Measurements from ENCODE around the gene EYA2.

EYA2 gene

DNA sequence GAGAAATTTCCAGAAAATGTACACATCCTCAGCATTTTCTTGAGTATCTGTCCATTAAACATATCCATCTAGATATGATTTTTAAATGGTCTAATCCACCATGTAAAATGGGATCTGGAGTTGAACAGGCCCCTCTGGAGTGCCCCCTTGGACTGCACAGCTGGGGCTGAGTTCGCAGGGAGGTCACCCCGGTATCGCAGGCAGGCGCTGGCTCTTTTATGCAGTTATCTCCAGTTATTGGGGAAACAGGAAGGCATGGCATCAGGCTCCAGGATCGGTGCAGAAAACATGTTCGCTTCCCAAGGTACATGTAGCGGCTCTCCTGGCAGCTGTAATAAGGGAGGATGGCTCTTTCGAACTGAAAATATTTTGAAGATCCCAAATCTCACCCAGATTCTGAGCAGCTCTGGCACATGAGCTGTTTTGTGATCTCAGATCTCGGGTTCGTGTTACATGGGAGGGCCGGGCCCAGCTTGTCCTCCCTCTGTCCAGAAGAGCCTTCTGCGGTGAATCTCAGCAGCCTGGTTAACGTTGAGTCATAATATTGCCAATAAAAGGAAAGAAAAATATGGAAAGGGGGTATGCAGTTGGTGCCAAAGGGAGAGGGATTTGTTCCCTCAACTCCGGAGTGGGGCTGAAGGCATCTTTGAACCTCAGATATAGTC, 167.7 kb downstream of the EYA2 start:
- no peak overlapping the region for H3K4me3 ChIP-seq (replicated peaks in 1 of 2; ENCODE audit: low read depth in 2 of 2, low read length in 2 of 2)
- no peak for DNase-seq (ENCODE audit: low read depth in 2 of 2)
- TF ChIP-seq, protein P1, sequence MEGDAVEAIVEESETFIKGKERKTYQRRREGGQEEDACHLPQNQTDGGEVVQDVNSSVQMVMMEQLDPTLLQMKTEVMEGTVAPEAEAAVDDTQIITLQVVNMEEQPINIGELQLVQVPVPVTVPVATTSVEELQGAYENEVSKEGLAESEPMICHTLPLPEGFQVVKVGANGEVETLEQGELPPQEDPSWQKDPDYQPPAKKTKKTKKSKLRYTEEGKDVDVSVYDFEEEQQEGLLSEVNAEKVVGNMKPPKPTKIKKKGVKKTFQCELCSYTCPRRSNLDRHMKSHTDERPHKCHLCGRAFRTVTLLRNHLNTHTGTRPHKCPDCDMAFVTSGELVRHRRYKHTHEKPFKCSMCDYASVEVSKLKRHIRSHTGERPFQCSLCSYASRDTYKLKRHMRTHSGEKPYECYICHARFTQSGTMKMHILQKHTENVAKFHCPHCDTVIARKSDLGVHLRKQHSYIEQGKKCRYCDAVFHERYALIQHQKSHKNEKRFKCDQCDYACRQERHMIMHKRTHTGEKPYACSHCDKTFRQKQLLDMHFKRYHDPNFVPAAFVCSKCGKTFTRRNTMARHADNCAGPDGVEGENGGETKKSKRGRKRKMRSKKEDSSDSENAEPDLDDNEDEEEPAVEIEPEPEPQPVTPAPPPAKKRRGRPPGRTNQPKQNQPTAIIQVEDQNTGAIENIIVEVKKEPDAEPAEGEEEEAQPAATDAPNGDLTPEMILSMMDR (IDR thresholded peaks at IDR 0.05; ENCODE audit: low read depth, low read length): no peak

DNA sequence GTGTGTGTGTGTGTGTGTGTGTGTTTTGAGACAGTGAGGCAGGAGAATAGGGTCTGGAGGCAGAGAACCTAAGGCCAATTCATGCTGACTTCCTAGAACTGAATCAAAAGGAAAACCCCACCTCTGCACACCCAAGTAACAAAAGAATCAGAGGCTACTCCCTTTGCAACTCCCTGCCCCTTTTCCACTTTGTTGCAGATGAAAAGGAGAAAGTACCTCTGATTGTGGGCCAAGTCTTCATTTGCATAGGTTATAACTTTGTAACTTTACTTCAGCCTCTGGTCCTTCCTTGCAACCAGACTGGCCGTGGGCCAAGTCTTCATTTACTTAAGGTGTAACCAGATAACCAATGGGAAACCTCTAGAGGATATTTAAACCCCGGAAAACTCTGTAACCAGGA, 168.8 kb downstream of the EYA2 start:
- no peak for DNase-seq (ENCODE audit: low read depth in 2 of 2)
- TF ChIP-seq, protein P1 (IDR thresholded peaks at IDR 0.05; ENCODE audit: low read depth, low read length): no peak
- no peak overlapping the region for H3K4me3 ChIP-seq (replicated peaks in 1 of 2; ENCODE audit: low read depth in 2 of 2, low read length in 2 of 2)

DNA sequence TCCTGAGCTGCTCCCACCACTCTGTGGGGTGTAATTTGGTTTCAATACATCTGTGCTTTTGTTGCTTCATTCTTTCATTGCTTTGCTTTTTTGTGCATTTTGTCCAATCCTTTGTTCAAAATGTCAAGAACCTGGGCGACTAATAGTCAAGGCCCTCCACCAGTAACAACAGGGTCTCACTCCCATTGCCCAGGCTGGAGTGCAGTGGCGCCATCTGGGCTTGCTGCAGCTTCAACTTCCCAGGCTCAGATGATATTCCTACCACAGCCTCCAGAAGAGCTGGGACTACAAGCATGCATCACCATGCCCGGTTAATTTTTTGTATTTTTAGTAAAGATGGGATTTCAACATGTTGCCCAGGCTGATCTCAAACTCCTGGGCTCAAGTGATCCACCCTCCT, 169.2 kb downstream of the EYA2 start:
- no peak for DNase-seq (ENCODE audit: low read depth in 2 of 2)
- TF ChIP-seq, protein P1 (IDR thresholded peaks at IDR 0.05; ENCODE audit: low read depth, low read length): no peak
- no peak overlapping the region for H3K4me3 ChIP-seq (replicated peaks in 1 of 2; ENCODE audit: low read depth in 2 of 2, low read length in 2 of 2)

DNA sequence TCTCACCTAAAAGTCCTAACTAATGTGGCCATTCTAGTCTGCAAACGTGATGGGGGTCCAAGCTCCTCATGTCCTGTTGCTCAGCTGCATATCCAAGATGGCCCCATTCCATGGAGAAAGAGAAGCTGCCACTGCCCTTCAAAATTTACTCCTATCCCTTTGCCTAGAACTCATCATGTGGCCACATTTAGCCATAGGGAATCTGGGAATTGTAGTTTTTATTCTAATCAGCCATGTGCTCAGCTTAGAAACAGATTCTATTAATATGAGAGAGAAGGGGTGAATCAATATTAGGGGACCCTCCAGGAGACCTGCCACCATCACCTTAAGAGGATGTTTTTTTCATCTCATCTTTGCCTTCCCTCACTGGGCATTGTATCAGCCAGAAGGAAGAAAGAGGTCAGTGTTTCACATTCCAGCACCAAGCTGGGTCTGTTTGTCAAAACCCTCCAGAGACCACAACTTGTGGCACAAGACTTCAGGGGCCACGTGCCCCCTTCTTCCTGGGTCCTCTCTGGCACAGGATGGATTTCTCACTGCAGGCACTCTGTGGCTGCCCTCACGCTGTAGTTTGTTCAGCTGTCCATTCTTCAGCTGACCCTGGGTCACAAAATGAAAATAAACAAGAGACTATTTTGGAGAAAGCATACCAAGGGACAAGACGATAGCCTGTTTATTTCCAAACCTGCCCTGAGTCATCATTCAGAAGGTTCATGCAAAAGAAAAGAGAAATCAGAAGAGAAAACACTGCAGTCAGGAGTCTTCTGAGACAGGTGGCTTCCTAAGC, 172.0 kb downstream of the EYA2 start:
- no peak overlapping the region for H3K4me3 ChIP-seq (replicated peaks in 1 of 2; ENCODE audit: low read depth in 2 of 2, low read length in 2 of 2)
- TF ChIP-seq, protein P1 (IDR thresholded peaks at IDR 0.05; ENCODE audit: low read depth, low read length): no peak
- peak; percentile 2 to 77 for DNase-seq (ENCODE audit: low read depth in 2 of 2)

DNA sequence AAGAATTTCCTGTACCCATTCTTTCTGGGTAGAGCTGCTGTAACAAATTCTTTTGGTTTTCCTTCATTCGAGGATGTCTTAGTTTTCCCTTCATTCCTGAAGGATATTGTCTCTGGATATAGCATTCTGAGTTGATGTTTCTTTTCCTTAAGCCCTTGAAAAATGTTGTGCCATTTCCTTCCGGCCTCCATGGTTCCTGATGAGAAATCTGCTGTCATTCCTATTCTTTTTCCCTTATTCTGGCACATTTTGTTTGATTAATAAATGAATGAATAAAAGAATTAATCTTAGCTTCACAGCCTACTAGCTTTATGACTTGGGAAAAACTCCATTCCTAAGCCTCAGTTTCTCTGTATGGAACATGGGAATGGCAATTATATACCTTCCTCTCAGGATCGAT, 173.1 kb downstream of the EYA2 start:
- DNase-seq (ENCODE audit: low read depth in 2 of 2): peak; percentile 2
- H3K4me3 ChIP-seq (replicated peaks in 1 of 2; ENCODE audit: low read depth in 2 of 2, low read length in 2 of 2): no peak overlapping the region
- TF ChIP-seq, protein P1 (IDR thresholded peaks at IDR 0.05; ENCODE audit: low read depth, low read length): no peak

DNA sequence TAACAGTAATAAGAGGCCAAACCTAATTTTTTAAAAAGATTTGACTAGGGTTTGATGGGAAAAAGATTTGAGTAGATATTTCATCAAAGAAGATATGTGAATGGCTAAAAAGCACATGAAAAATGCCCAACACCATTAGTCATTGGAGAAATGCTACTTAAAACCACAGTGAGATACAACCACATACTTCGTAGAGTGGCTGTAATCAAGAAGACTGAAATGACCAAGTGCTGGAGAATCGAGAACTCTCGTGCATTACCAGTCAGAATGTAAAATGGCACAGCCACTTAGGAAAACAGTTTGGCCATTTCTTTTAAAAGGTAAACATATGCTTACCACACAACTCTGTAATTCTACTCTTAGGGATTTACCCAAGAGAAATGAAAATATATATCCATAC, 175.5 kb downstream of the EYA2 start:
- TF ChIP-seq, protein P1 (IDR thresholded peaks at IDR 0.05; ENCODE audit: low read depth, low read length): no peak

More for the DNA sequence above, 175.5 kb downstream of the EYA2 start:
- peak in 1 of 2 donors; percentile 41 for DNase-seq (ENCODE audit: low read depth in 2 of 2)
- no peak overlapping the region for H3K4me3 ChIP-seq (replicated peaks in 1 of 2; ENCODE audit: low read depth in 2 of 2, low read length in 2 of 2)
